GM19043 (cell line): ENCODE measurements around the gene RAB3GAP1.
"Not testable (repeated sequence)": the region's sequence is repeated elsewhere in the genome, so short reads cannot be mapped to it uniquely, and the experiment has no call there.

Source experiments
- ATAC-seq: cut with Tn5 transposase; IDR thresholded peaks from one replicate; pipeline ENCODE4 v1.9.1; 2021; ENCODE audit warnings: low read depth; ENCODE audit not compliant: unreplicated experiment

Gene RAB3GAP1

DNA sequence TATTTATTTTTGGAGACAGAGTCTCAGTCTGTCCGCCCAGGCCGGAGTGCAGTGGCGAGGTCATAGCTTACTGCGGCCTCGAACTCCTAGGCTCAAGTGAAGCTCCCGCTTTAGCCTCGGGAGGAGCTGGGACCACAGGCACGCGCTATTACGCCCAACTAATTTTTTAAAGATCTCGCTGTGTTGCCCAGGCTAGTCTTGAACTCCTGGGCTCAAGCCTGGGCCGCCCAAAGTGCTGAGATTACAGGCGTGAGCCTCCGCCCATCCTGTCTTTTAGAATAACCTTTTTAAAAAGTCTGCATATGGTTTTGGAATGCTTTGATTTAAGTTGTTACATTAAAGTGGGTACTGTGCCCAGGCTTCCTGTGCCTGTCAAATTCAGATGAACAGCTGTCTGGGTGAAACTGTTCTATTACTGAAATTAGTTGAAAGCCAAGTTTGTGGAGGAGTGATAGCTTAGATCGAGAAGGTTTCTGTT lies 944 bp downstream of the RAB3GAP1 start:
- peak; percentile 28 for ATAC-seq

DNA sequence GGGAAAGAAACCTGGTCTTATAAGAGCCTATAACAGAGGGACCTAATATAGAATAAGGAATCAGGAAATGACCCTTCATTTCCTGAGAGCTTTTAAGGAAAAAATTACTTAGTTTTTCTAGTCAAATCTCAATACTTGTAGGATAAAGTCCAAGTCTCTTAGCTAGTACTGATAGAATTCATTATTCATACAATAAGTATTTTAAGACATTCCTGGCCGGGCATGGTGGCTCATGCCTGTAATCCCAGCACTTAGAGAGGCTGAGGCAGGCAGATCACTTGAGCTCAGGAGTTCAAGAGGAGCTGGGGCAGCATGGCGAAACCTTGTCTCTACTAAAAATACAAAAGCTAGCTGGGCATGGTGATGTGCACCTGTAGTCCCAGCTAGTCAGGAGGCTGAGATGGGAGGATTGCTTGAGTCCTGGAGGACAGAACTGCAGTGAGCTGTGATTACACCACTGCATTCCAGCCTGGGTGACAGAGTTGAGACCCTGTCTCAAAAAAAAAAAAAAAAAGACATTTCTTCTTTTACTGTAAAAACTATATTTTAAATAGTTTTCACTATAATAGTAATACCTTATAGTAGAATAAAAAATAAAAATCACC lies 3.2 kb downstream of the RAB3GAP1 start:
- no peak for ATAC-seq

GRCh38 chr2:135056790-135057189 lies 4.7 kb downstream of the RAB3GAP1 start:
- ATAC-seq = no peak

DNA sequence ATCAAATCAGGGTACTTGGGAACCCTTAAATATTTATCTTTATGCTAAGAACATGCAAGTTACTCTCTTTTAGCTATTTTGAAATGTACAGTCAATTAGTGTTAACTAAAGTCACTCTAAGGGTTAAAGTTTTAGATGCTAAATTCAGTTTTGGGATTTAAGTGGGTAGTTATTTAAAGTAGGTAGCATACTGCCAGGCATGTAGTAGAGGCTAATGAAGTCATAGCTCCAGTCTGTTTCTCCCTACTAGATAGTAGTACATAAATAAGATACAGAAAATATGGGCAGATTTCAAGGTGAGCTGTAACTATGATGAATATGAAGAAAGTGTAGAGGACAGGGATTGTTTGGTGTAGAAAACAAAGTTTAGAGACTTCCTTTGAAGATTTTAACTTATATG lies 7.5 kb downstream of the RAB3GAP1 start:
- no peak for ATAC-seq

- ATAC-seq = no peak
Observed at GRCh38 chr2:135063210-135063609, 11.1 kb downstream of the RAB3GAP1 start.

GRCh38 chr2:135064149-135064548 lies 12.1 kb downstream of the RAB3GAP1 start:
- ATAC-seq = no peak

- ATAC-seq = no peak
Observed at GRCh38 chr2:135066710-135067109, 14.6 kb downstream of the RAB3GAP1 start.

GRCh38 chr2:135072125-135072997 lies 20.3 kb downstream of the RAB3GAP1 start:
- ATAC-seq = no peak

DNA sequence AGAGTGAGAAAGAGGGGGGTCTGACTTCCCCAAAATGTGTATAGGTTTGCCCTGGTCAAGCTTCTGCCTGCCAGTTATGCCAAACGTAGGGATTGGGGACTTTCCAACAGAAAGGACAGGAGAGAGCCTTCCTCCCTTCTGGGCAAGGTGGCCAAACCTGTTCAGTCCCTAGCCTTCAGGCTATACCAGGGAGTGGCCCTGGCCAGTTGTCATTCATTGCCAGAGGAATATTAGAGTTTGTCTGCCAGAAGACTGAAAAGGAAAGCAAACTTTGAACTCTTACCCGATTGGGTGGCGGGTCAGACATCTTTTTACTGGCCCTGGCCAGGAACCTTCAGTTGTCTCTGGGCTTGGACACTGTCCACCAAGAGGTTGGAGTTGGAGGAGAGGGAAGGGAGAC lies 22.1 kb downstream of the RAB3GAP1 start:
- no peak for ATAC-seq

GRCh38 chr2:135076556-135076955 lies 24.5 kb downstream of the RAB3GAP1 start:
- no peak for ATAC-seq

DNA sequence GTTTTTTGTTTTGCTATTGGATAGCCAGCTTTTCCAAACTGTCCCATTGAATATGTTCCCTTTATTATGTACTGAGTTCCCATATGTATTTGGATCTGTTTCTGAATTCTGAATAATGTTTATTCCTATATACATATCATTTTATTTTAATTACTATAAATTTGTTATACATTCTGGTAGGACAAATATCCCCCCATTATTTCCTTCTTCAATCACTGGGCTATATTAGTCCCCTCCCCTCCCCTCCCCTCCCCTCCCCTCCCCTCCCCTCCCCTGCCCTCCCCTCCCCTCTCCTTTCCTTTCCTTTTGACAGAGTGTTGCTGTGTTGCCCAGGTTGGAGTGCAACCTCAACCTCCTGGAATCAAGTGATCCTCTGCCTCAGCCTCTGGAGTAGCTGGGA lies 26.3 kb downstream of the RAB3GAP1 start:
- ATAC-seq = no peak

GRCh38 chr2:135086222-135086621 lies 34.1 kb downstream of the RAB3GAP1 start:
- no peak for ATAC-seq

DNA sequence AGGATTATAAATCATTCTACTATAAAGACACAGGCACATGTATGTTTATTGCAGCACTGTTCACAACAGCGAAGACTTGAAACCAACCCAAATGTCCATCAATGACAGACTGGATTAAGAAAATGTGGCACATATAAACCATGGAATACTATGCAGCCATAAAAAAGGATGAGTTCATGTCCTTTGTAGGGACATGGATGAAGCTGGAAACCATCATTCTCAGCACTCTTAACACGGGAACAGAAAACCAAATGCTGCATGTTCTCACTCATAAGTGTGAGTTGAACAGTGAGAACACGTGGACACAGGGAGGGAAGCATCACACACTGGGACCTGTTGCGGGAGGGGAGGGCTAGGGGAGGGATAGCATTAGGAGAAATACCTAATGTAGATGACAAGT lies 37.5 kb downstream of the RAB3GAP1 start:
- ATAC-seq = not testable (repeated sequence)

DNA sequence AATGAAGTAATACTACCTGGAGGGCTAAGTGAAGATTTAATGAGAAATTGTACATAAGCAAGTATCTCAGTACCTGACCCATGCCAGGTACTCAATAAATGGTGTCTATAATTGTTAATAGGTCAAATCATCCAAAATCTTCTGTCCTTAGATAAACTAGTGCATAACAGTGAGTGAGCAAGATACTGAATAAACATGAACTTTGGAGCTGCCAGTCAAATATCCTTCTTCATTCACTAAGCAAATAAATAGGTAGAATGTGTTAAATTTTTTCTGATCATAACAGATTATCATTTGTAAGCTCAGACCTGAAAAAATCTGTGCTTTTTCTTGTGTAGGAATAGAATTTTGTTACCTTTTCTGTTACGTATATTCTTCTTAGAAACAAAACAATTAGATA lies 39.6 kb downstream of the RAB3GAP1 start:
- no peak for ATAC-seq

DNA sequence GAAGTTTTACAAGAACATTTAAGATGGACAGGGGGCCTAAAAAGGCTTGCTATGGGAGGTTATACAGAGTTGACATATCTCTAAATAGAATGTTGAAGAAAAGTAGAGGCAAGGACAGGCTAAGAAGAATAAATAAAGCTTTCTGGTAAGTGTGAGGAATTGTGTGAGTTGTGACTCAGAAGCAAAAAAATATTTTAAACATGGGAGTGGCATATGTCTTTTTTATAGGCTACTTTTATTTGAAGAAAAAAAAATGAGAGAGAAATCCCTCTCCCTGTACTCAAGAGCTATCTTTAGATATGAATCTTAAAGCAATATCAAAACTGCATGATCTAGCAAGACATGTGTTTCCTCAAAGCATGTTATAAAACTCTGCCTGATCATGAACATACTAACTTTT lies 41.1 kb downstream of the RAB3GAP1 start:
- ATAC-seq = no peak

GRCh38 chr2:135093670-135094330 lies 41.7 kb downstream of the RAB3GAP1 start:
- no peak for ATAC-seq

- no peak for ATAC-seq
Observed at GRCh38 chr2:135094508-135094907, 42.4 kb downstream of the RAB3GAP1 start.

GRCh38 chr2:135095591-135095990 lies 43.5 kb downstream of the RAB3GAP1 start:
- ATAC-seq = no peak

DNA sequence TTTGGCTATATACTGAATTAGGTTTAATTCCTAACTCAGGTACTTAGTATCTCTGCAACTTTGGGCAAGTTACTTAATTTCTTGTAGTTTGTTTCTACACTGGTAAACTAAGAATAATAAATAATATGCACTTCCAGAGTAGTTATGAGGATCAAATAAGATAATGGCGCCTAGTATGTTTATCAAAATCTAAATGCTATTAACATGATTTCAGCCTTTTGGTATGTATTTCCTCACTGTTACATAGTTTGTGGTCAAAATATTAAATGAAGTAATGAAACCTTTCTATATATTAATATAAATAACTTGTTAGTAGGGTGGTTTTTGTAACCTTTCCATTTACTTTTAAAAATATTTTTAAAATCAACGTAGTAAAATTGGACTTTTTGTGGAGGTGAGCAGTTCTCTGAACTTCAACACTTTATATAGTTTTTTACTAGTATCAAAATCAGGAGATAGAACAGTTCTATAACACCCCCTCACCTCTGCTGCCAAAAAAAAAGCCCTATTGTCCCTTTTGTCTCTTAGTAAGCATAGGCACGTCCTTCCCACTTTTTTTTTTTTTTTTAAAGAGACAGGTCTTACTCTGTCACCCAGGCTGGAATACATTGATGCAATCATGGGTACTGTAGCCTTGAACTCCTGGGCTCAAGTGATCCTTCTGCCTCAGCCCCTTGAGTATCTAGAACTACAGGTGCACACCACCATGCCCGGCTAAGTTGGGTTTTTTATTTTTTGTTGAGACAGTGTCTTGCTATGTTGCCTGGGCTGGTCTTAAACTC lies 44.8 kb downstream of the RAB3GAP1 start:
- no peak for ATAC-seq

DNA sequence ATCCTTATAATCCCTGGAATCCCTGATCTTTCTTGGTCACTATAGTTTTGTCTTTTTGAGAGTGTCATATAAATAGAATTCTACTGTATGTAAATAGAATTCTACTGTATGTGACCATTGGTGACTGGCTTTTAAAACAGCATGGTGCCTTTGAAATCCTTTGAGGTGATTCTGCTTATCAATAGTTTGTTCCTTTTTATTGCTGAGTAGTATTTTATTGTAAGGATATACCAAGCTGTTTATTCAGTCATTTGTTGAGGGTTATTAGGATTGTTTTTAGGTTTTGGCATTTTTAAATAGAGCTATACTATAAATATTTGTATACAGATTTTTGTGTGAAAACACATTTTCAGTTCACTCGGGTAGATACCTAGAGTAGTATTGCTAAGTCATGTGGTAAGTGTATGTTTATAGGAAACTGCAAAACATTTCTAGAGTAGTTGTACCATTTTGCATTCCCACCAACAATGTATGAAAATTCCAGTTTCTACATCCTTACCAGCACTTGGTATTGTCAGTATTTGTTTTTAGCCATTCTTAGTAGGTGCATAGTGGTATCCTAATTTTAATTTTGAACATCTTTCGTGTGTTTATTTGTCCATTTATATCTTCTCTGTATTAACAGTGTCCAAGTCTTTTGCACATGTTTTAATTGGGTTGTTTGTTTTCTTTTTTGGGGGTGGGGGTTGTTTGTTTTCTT lies 45.6 kb downstream of the RAB3GAP1 start:
- no peak for ATAC-seq
